HepG2 (cell line): Measurements from ENCODE around the gene ATP11A. TPM values are rescaled to one million over a fixed set of nuclear protein-coding genes. Genes with fewer than 3 reads are reported as not detected.

ENCODE experiments used
- AKAP8 ChIP-seq: sonication (generic); formaldehyde crosslinking; IDR thresholded peaks from 2 replicates; pipeline ENCODE4 v1.5.1; 2020; ENCODE audit warnings: mild to moderate bottlenecking, missing genetic modification reagents
- ARHGAP35 ChIP-seq: sonication (generic); formaldehyde crosslinking; IDR thresholded peaks from 2 replicates; pipeline ENCODE4 v1.9.0; 2022; ENCODE audit warnings: mild to moderate bottlenecking, inconsistent platforms, moderate library complexity, missing genetic modification reagents, borderline replicate concordance
- ATM ChIP-seq: fragments of 450-650 bp; IDR thresholded peaks from 2 replicates; pipeline ENCODE4 v1.7.1; 2017; ENCODE audit warnings: mild to moderate bottlenecking, borderline replicate concordance
- FOXA1 ChIP-seq, 2 experiments: fragments of 450-650 bp in 1 of 2; sonication (generic) in 1 of 2; formaldehyde crosslinking in 1 of 2; IDR thresholded peaks; 2 replicates each; pipeline versions ENCODE4 v1.4.0 to v1.6.1; 2016 to 2020; ENCODE audit warnings: missing genetic modification reagents in 1 of 2
- HOXA3 ChIP-seq: sonication (generic); formaldehyde crosslinking; IDR thresholded peaks from 2 replicates; pipeline ENCODE4 v1.5.0; 2020; ENCODE audit warnings: missing genetic modification reagents
- NR2F6 ChIP-seq, 2 experiments: IDR thresholded peaks; 2 replicates each; pipeline ENCODE4 v1.6.1; 2016; ENCODE audit warnings: antibody characterized with exemption in 1 of 2, mild to moderate bottlenecking in 1 of 2
- REXO4 ChIP-seq: sonication (generic); formaldehyde crosslinking; IDR thresholded peaks from 2 replicates; pipeline ENCODE4 v1.8.0; 2022; ENCODE audit warnings: missing genetic modification reagents, mild to moderate bottlenecking, borderline replicate concordance
- SCMH1 ChIP-seq: sonication (generic); formaldehyde crosslinking; IDR thresholded peaks from 2 replicates; pipeline ENCODE4 v1.9.0; 2021; ENCODE audit warnings: missing genetic modification reagents, mild to moderate bottlenecking, borderline replicate concordance
- STAT5B ChIP-seq: sonication (generic); formaldehyde crosslinking; IDR thresholded peaks from 2 replicates; pipeline ENCODE4 v1.4.0; 2020; ENCODE audit warnings: missing genetic modification reagents
- XRCC5 ChIP-seq: fragments of 200-400 bp; formaldehyde crosslinking; optimal IDR thresholded peaks from 2 replicates; pipeline ENCODE3; 2017; ENCODE audit warnings: mild to moderate bottlenecking, low read length
- ZNF101 ChIP-seq: sonication (generic); formaldehyde crosslinking; IDR thresholded peaks from 2 replicates; pipeline ENCODE4 v1.4.0; 2020; ENCODE audit warnings: mild to moderate bottlenecking, low read depth, missing genetic modification reagents, borderline replicate concordance
- polyA plus RNA-seq, 8 experiments: library from polyadenylated mRNA; depleted of rRNA in 3 of 8; stranded (reverse) in 7 of 8; unstranded in 1 of 8; fragments of >200 nt; fragmentation: Illumina TruSeq in 4 of 8; extraction: Trizol in 4 of 8; gene quantifications; 2 replicates each; pipeline versions ENCODE4 v1.2.1 to v1.2.3, GENCODE V29; 2011 to 2016; ENCODE audit warnings: low read depth in 4 of 8, missing spikeins in 1 of 8, mixed read lengths in 1 of 8; ENCODE audit not compliant: insufficient read depth in 1 of 8
- total RNA-seq, 5 experiments: library from RNA; depleted of rRNA; stranded (reverse); fragments of >200 nt; fragmentation: Illumina TruSeq; extraction: Trizol; gene quantifications; 2 replicates each; pipeline ENCODE4 v1.2.3, GENCODE V29; 2016; ENCODE audit warnings: low read depth in 1 of 5
- TF ChIP-seq, protein P1 (sequence below): sonication (generic); formaldehyde crosslinking; IDR thresholded peaks from 2 replicates; pipeline ENCODE4 v1.4.0; 2020; ENCODE audit warnings: missing genetic modification reagents, borderline replicate concordance
- TF ChIP-seq, protein P2 (sequence below): sonication (generic); formaldehyde crosslinking; IDR thresholded peaks from 2 replicates; pipeline ENCODE4 v1.4.0; 2020; ENCODE audit warnings: mild to moderate bottlenecking, missing genetic modification reagents
- TF ChIP-seq, protein P3 (sequence below): sonication (generic); formaldehyde crosslinking; IDR thresholded peaks from 2 replicates; pipeline ENCODE4 v1.4.0; 2020; ENCODE audit warnings: missing genetic modification reagents
- TF ChIP-seq, protein P4 (sequence below): sonication (generic); formaldehyde crosslinking; IDR thresholded peaks from 2 replicates; pipeline ENCODE4 v1.5.1; 2020; ENCODE audit warnings: missing genetic modification reagents, mild to moderate bottlenecking, borderline replicate concordance
- TF ChIP-seq, protein P5 (sequence below): sonication (generic); formaldehyde crosslinking; IDR thresholded peaks from 2 replicates; pipeline ENCODE4 v1.4.0; 2020; ENCODE audit warnings: missing genetic modification reagents
- TF ChIP-seq, protein P6 (sequence below): sonication (generic); formaldehyde crosslinking; IDR thresholded peaks from 2 replicates; pipeline ENCODE4 v1.4.0; 2020; ENCODE audit warnings: missing genetic modification reagents
- TF ChIP-seq, protein P7 (sequence below): sonication (generic); formaldehyde crosslinking; IDR thresholded peaks from 2 replicates; pipeline ENCODE4 v1.5.0; 2020; ENCODE audit warnings: missing genetic modification reagents

Gene ATP11A
- total and polyA plus RNA-seq, 2 of the 13 experiments (the other 11 are each of a cell fraction or from before 2014, with no cell fraction given), result 18.4 to 20.1 TPM

DNA sequence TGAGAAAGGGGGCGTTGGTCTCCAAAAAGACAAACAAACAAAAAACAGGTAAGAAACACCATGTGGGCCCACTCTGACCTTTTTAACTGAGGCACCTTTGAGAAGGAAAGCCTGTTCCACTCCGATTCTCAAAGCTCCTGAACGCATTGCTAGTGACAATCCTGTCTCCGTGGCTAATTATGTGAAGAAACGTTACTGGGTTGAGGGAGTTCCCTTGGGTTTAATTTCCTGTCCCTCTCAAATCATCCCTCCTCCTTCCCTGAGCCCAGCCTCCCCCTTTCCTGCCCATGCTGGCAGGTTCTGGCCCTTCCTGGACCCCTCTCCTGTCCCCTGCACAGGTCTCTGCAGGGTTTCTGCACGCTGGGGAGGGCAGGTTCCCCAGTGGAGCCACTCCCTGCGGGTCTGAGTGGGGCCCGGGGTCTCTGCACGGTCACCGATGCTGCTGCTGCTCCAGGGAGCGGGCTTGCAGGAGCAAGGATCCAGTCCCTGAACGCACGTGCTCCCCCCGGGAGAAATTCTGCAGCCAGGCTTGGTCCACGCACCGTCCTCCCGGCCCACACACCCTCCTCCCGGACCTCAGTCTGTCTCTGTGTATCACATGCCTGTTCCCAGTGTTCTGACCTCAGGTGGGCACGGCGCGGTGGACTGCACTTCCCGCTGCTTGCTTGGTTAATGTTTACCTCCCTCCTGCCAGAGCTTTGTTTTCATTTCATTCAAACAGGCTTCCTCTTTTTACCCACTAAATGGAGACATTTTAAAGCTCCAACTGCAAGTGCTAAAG is 202.8 kb downstream of the ATP11A start (continued):
- TF ChIP-seq, protein P1, sequence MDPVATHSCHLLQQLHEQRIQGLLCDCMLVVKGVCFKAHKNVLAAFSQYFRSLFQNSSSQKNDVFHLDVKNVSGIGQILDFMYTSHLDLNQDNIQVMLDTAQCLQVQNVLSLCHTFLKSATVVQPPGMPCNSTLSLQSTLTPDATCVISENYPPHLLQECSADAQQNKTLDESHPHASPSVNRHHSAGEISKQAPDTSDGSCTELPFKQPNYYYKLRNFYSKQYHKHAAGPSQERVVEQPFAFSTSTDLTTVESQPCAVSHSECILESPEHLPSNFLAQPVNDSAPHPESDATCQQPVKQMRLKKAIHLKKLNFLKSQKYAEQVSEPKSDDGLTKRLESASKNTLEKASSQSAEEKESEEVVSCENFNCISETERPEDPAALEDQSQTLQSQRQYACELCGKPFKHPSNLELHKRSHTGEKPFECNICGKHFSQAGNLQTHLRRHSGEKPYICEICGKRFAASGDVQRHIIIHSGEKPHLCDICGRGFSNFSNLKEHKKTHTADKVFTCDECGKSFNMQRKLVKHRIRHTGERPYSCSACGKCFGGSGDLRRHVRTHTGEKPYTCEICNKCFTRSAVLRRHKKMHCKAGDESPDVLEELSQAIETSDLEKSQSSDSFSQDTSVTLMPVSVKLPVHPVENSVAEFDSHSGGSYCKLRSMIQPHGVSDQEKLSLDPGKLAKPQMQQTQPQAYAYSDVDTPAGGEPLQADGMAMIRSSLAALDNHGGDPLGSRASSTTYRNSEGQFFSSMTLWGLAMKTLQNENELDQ (CRISPR knock-in tag), result no peak
- TF ChIP-seq, protein P2, sequence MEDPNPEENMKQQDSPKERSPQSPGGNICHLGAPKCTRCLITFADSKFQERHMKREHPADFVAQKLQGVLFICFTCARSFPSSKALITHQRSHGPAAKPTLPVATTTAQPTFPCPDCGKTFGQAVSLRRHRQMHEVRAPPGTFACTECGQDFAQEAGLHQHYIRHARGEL (CRISPR knock-in tag), result no peak
- TF ChIP-seq NR2F6 (IDR thresholded peaks at IDR 0.05) (no peak; the same call in 1 of the 2 replicates), NR2F6 (CRISPR knock-in tag; IDR thresholded peaks at IDR 0.05) (peak; percentile 65), AKAP8 (CRISPR knock-in tag) (no peak), ATM (no peak), REXO4 (CRISPR knock-in tag) (no peak), HOXA3 (peak; percentile 60; the same call in 1 of the 2 replicates), FOXA1 (IDR thresholded peaks at IDR 0.05) (no peak), FOXA1 (CRISPR knock-in tag; IDR thresholded peaks at IDR 0.05) (peak; percentile 32; the same call in 1 of the 2 replicates), ZNF101 (CRISPR knock-in tag) (no peak), SCMH1 (CRISPR knock-in tag) (no peak), ARHGAP35 (CRISPR knock-in tag) (no peak), XRCC5 (peak; percentile 34), STAT5B (CRISPR knock-in tag) (no peak)
- TF ChIP-seq, protein P3, sequence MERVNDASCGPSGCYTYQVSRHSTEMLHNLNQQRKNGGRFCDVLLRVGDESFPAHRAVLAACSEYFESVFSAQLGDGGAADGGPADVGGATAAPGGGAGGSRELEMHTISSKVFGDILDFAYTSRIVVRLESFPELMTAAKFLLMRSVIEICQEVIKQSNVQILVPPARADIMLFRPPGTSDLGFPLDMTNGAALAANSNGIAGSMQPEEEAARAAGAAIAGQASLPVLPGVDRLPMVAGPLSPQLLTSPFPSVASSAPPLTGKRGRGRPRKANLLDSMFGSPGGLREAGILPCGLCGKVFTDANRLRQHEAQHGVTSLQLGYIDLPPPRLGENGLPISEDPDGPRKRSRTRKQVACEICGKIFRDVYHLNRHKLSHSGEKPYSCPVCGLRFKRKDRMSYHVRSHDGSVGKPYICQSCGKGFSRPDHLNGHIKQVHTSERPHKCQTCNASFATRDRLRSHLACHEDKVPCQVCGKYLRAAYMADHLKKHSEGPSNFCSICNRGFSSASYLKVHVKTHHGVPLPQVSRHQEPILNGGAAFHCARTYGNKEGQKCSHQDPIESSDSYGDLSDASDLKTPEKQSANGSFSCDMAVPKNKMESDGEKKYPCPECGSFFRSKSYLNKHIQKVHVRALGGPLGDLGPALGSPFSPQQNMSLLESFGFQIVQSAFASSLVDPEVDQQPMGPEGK (CRISPR knock-in tag), result no peak; the same call in none of the 2 replicates
- TF ChIP-seq, protein P4, sequence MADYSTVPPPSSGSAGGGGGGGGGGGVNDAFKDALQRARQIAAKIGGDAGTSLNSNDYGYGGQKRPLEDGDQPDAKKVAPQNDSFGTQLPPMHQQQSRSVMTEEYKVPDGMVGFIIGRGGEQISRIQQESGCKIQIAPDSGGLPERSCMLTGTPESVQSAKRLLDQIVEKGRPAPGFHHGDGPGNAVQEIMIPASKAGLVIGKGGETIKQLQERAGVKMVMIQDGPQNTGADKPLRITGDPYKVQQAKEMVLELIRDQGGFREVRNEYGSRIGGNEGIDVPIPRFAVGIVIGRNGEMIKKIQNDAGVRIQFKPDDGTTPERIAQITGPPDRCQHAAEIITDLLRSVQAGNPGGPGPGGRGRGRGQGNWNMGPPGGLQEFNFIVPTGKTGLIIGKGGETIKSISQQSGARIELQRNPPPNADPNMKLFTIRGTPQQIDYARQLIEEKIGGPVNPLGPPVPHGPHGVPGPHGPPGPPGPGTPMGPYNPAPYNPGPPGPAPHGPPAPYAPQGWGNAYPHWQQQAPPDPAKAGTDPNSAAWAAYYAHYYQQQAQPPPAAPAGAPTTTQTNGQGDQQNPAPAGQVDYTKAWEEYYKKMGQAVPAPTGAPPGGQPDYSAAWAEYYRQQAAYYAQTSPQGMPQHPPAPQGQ, result no peak
- TF ChIP-seq, protein P5, sequence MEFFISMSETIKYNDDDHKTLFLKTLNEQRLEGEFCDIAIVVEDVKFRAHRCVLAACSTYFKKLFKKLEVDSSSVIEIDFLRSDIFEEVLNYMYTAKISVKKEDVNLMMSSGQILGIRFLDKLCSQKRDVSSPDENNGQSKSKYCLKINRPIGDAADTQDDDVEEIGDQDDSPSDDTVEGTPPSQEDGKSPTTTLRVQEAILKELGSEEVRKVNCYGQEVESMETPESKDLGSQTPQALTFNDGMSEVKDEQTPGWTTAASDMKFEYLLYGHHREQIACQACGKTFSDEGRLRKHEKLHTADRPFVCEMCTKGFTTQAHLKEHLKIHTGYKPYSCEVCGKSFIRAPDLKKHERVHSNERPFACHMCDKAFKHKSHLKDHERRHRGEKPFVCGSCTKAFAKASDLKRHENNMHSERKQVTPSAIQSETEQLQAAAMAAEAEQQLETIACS, result no peak
- TF ChIP-seq, protein P6, sequence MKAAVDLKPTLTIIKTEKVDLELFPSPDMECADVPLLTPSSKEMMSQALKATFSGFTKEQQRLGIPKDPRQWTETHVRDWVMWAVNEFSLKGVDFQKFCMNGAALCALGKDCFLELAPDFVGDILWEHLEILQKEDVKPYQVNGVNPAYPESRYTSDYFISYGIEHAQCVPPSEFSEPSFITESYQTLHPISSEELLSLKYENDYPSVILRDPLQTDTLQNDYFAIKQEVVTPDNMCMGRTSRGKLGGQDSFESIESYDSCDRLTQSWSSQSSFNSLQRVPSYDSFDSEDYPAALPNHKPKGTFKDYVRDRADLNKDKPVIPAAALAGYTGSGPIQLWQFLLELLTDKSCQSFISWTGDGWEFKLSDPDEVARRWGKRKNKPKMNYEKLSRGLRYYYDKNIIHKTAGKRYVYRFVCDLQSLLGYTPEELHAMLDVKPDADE (CRISPR knock-in tag), result no peak
- TF ChIP-seq, protein P7, sequence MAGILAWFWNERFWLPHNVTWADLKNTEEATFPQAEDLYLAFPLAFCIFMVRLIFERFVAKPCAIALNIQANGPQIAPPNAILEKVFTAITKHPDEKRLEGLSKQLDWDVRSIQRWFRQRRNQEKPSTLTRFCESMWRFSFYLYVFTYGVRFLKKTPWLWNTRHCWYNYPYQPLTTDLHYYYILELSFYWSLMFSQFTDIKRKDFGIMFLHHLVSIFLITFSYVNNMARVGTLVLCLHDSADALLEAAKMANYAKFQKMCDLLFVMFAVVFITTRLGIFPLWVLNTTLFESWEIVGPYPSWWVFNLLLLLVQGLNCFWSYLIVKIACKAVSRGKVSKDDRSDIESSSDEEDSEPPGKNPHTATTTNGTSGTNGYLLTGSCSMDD, result no peak
